ENCODE results near the gene SLC29A3. TPM values are rescaled to one million over a fixed set of nuclear protein-coding genes. Genes with fewer than 3 reads are reported as not detected.

Gene SLC29A3
- total RNA-seq, 1 donor from 2014 or later: 0.58 TPM

DNA sequence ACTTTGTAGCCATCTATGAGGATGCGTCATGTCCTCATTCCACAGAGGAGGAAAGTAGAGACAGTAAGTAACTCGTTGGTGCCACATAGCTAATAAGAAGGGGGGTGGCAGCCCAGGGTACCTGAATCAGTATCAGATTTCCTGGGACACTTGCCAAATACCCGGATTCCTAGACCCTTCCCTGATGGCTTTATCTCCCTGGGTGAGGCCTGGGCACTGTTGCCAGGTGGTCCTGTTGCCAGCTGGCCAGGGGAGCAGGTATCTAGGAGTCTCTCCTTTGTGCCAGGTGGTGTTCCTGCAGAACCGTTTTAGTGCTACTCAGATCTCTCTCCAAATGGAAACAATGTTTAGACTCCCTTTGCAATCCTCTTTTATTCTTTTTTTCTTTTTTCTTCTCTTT, 12.7 kb downstream of the SLC29A3 start:
- TF ChIP-seq, protein P1, sequence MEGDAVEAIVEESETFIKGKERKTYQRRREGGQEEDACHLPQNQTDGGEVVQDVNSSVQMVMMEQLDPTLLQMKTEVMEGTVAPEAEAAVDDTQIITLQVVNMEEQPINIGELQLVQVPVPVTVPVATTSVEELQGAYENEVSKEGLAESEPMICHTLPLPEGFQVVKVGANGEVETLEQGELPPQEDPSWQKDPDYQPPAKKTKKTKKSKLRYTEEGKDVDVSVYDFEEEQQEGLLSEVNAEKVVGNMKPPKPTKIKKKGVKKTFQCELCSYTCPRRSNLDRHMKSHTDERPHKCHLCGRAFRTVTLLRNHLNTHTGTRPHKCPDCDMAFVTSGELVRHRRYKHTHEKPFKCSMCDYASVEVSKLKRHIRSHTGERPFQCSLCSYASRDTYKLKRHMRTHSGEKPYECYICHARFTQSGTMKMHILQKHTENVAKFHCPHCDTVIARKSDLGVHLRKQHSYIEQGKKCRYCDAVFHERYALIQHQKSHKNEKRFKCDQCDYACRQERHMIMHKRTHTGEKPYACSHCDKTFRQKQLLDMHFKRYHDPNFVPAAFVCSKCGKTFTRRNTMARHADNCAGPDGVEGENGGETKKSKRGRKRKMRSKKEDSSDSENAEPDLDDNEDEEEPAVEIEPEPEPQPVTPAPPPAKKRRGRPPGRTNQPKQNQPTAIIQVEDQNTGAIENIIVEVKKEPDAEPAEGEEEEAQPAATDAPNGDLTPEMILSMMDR (conservative IDR thresholded peaks at IDR 0.05; ENCODE audit: low read depth, low read length): no peak
- no peak overlapping the region for H3K4me3 ChIP-seq (ENCODE audit: low read depth, low read length)
- DNase-seq (ENCODE audit: low read depth): no peak

- no peak for DNase-seq (ENCODE audit: low read depth)
- TF ChIP-seq, protein P1 (conservative IDR thresholded peaks at IDR 0.05; ENCODE audit: low read depth, low read length): no peak
- H3K4me3 ChIP-seq (ENCODE audit: low read depth, low read length): no peak overlapping the region
These were observed 13.4 kb downstream of the SLC29A3 start for GRCh38 chr10:71332466-71332865.

DNA sequence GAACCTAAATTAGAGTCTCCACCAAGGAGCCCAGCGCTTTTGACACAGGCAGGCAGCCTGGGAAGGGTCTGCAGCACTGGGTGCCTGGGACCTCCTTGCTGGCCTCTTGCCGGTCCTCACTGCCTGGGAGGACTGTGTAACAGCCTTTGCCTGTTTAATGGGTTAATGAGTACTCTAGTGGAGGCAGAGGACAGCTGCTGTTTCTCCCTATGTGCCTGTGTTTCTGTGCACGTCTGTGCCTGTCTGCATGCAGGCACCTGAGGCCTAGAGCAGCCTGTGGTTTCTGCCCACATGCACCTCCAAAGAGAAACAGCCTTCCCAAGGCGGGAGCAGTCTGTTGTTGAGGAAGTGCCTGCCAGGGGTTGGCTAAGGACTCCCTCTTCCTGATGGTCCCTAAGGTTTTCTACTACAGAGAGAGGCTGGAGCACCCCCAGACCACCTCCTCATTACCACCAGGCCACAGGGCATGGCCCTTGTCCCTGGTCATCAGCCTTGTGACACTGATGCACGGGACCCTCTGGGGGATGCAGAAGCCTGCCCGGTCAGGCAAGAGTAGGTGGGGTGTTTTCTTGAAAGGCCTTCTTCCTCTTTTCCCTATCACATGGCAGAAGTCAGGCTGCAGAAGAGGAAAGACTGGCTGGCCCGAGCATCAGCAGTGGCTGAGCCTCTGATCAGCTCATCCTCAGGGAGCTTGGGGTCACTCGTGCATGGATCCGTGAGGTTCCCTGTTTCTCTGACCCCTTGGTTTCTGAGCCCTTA, 14.2 kb downstream of the SLC29A3 start:
- TF ChIP-seq, protein P1 (conservative IDR thresholded peaks at IDR 0.05; ENCODE audit: low read depth, low read length): no peak
- DNase-seq (ENCODE audit: low read depth): no peak
- H3K4me3 ChIP-seq (ENCODE audit: low read depth, low read length): no peak overlapping the region

GRCh38 chr10:71334221-71334791, 15.2 kb downstream of the SLC29A3 start:
- DNase-seq (ENCODE audit: low read depth): no peak
- no peak overlapping the region for H3K4me3 ChIP-seq (ENCODE audit: low read depth, low read length)
- TF ChIP-seq, protein P1 (conservative IDR thresholded peaks at IDR 0.05; ENCODE audit: low read depth, low read length): no peak

DNA sequence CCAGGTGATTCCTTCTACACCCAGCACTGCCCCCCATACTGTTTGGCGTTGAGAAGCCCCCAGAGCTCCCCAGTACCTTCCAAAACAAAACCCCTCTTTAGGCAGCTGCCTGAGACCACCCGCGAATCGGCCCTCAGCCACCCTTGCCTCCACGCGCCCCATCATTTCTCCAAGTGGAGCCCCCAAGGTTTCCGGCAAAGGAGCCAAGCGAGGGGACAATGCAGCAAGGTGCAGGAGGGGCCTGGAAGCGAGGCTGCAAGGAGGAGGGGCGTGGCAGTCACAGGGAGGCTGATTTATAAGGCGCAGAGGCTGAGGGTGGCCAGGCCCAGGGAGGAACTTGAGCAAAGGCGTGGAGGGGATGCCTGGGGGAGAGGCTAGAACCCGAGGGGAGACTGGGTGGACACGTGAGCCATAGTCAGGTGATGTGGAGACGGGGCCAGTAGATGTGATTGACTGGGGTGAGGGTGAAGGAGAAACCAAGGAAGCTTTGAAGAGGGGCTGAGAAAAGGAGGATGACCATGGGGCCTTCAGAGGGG, 16.2 kb downstream of the SLC29A3 start:
- H3K4me3 ChIP-seq (ENCODE audit: low read depth, low read length): no peak overlapping the region
- TF ChIP-seq, protein P1 (conservative IDR thresholded peaks at IDR 0.05; ENCODE audit: low read depth, low read length): no peak
- no peak for DNase-seq (ENCODE audit: low read depth)

- no peak overlapping the region for H3K4me3 ChIP-seq (ENCODE audit: low read depth, low read length)
- no peak for DNase-seq (ENCODE audit: low read depth)
- TF ChIP-seq, protein P1 (conservative IDR thresholded peaks at IDR 0.05; ENCODE audit: low read depth, low read length): no peak
These were observed 17.6 kb downstream of the SLC29A3 start for GRCh38 chr10:71336632-71337031.

All from epithelial cell of proximal tubule (primary cell).